ENCODE measurements around the gene UVSSA.
"Not testable (repeated sequence)": the region's sequence is repeated elsewhere in the genome, so short reads cannot be mapped to it uniquely, and the experiment has no call there.

Gene UVSSA

DNA sequence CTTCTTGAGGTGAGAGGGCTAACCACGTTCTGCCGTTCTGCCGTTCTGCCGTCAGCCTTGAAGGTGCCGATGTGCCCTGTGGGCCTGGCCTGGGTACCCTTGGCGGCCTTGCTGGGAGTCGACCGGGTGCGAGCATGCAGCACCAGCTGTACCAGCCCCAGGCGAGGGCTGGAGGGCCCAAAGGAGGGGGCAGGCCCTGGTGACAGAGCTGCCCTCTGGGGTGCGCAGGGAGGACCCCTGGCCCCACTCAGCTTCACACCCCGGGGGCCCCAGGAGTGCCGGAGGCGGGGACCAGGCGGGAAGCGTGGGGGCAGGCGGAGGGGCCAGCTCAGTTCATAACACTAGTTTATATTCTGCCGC, 22.1 kb downstream of the UVSSA start:
- H3K4me3 ChIP-seq (ENCODE audit: low read length), result no peak overlapping the region
- no peak for DNase-seq (ENCODE audit: low read depth)
- TF ChIP-seq, protein P1, sequence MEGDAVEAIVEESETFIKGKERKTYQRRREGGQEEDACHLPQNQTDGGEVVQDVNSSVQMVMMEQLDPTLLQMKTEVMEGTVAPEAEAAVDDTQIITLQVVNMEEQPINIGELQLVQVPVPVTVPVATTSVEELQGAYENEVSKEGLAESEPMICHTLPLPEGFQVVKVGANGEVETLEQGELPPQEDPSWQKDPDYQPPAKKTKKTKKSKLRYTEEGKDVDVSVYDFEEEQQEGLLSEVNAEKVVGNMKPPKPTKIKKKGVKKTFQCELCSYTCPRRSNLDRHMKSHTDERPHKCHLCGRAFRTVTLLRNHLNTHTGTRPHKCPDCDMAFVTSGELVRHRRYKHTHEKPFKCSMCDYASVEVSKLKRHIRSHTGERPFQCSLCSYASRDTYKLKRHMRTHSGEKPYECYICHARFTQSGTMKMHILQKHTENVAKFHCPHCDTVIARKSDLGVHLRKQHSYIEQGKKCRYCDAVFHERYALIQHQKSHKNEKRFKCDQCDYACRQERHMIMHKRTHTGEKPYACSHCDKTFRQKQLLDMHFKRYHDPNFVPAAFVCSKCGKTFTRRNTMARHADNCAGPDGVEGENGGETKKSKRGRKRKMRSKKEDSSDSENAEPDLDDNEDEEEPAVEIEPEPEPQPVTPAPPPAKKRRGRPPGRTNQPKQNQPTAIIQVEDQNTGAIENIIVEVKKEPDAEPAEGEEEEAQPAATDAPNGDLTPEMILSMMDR (conservative IDR thresholded peaks at IDR 0.05; ENCODE audit: low read depth, low read length), result no peak

DNA sequence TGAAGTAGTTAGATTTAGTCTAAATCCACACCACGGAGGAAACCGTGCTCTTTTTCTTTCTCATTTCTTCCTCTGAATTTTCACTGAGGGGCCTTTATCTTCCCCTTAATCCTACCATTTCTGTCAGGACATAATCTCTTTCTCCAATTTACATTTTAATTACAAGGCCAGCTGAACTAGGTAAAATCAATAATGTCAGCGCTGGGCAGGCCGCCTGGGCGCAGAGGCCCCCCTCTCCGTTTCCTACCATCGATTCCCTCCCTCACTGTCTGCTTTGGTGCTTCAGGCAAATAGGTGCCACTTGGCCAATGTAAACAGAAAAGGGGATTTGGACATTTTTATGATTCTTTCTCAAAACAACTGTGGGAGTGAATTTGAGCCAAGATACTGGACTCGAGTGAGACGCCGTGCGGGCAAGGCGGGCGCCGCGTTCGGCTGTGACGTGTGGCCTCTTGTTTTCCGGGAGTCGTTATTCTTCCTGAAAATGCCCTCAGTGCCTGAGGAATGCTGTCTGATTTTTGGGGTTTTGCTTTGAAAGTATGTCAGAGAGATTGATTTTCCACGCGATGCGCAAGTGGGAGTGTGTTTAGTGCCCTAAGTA, 22.6 kb downstream of the UVSSA start:
- TF ChIP-seq, protein P1 (conservative IDR thresholded peaks at IDR 0.05; ENCODE audit: low read depth, low read length), result no peak
- no peak for DNase-seq (ENCODE audit: low read depth)
- no peak overlapping the region for H3K4me3 ChIP-seq (ENCODE audit: low read length)

DNA sequence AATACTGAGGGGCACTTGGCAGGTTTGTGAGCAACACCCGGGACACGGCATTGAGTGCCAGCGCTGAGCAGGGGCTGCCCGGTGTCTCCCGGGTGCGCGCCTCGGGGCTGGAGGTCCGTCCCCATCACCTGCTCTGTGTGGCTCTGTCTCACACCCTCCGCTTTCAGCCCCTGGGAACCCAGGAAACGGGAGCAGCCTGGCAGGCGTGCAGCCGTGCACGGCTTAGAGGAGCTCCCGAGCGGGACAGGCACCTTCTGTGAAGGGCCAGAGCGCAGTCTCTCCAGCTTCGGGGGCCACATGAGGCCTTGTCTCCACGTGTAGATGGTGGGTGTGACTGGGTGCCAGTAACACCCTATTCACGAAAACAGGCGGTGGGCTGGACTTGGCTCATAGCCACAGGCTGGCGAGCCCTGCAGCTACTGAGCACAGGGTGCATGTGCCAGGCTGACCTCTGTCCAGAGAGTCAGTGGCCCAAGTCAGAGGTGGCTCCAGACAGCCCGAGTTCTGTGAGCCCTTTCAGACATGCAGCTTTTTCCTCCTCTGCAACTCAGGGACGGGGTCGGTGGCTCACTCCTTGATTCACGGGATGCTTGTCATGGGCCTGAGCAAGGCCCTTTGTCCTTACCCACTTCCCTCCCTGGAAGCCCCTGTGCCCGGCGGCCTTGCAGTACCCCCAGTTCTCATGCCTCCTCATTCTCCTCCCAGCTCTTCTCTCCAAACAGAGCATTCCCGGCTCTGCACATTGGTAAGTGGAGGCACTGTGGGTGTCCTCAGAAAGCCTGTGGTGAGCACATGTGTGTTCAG, 23.5 kb downstream of the UVSSA start:
- no peak for DNase-seq (ENCODE audit: low read depth)
- no peak overlapping the region for H3K4me3 ChIP-seq (ENCODE audit: low read length)
- TF ChIP-seq, protein P1 (conservative IDR thresholded peaks at IDR 0.05; ENCODE audit: low read depth, low read length), result no peak

DNA sequence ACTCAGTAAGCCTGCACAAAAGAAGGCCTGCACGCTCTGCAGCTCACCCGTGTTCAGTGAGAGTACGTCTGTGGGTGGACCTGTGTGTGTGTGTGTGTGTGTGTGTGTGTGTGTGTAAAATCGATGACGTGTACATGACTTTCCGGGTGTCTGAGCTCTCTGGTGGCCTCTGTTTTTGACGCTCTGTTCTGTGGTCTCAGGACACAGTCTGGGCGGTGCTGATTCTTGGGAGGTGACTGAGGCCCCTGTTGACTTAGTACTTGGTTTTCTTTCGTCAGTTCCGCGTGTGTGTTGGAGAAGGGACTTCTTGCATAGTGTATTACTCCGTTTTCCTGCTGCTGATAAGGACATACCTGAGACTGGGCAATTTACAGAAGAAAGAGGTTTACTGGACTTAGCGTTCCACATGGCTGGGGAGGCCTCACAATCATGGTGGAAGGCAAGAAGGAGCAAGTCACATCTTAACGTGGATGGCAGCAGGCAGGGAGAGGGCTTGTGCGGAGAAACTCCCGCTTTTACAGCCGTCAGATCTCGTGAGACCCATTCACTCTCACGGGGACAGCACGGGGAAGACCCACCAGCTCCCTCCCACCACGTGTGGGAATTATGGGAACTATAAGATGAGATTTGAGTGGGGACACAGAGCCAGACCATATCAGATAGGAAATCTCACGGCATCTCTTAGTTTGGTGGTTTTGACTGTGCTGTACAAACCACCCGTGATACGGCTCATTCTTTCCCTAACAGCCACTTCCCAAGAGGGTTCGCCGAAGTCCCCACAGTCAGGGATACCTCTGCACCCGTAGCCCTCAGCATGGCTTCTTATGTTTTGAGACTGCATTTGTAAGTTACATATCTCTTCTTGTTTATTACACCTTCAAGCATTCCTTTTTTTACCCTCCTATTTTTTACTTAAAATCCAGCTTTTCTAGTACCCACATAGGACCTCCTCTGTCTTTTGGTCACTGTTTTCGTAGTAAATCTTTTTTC, 24.5 kb downstream of the UVSSA start:
- DNase-seq (ENCODE audit: low read depth), result no peak
- TF ChIP-seq, protein P1 (conservative IDR thresholded peaks at IDR 0.05; ENCODE audit: low read depth, low read length), result no peak
- no peak overlapping the region for H3K4me3 ChIP-seq (ENCODE audit: low read length)

DNA sequence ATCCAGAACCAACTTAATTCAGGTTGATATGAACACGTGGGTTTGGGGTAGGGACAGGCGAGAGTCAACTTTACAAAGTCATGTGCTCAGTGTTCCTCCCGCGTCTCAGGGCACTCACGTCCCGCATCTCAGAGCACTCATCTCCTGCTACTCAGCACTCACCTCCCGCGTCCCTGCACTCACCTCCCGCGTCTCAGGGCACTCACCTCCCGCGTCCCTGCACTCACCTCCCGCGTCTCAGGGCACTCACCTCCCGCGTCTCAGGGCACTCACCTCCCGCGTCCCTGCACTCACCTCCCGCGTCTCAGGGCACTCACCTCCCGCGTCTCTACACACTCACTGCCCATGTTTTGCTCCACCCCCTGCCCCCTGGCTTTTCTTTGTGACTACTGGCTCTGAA, 25.6 kb downstream of the UVSSA start:
- DNase-seq (ENCODE audit: low read depth); H3K4me3 ChIP-seq (ENCODE audit: low read length): not testable (repeated sequence)

DNA sequence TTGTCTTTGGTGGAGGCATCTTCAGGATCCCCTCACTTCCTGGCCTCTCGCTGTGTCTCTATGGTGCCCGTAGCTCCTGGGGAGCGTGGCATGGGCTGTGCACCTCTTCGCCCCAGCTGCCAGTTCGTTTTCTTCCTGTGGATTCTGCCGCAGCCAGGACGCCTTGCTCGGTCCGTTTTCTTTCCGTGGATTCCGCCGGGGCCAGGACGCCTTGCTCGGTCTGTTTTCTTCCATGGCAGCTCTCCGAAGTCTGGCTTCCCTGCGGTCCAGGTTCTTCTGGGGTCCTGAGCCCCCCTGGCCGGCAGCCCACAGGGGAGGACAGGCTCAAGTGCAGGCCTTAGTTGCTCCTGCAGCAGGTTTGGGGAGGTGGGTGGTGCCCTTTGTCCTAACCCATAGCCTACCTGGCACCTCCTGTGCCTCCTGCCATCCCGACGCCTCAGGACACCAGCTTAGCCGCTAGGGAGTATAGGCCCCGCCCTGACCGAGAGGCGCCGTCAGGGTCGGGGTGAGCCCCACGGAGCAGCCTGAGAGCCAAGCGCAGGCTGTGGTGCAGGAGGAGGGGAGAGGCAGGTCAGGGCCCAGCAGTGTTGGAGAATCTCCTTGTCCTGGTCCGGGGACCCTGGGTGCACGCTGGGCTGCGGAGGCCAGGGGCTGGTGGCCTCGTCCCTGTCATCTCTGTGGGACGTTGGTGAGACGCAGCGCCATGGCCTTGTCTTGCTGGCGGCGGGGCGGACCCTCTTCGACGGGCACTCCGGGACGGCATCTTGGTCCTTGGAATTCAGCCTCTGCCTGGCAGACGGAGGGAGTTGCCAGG, 27.1 kb downstream of the UVSSA start:
- TF ChIP-seq, protein P1 (conservative IDR thresholded peaks at IDR 0.05; ENCODE audit: low read depth, low read length), result no peak
- no peak for DNase-seq (ENCODE audit: low read depth)
- H3K4me3 ChIP-seq (ENCODE audit: low read length), result no peak overlapping the region

DNA sequence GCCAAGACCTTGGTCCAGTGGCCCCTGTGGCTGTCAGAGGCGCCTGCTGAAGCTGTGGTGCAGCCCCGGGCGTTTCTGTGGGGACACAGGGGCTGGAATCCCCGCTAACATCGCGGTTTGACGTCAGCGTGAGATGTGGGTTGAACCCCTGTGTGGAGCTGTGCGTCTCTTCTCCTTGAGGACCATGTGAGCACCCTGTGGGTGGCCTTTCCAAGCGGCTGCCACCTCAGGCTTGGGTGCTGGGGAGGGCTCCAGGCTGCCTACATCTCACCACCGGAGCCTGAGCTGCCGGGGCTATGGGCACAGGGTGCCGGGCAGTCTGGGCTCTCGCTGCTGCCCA, 27.7 kb downstream of the UVSSA start:
- no peak for DNase-seq (ENCODE audit: low read depth)
- H3K4me3 ChIP-seq (ENCODE audit: low read length), result no peak overlapping the region
- TF ChIP-seq, protein P1 (conservative IDR thresholded peaks at IDR 0.05; ENCODE audit: low read depth, low read length), result no peak

All from retinal pigment epithelial cell (primary cell).